Stimulated activated CD8-positive, alpha-beta memory T cell treated with anti-CD3 and anti-CD28 coated beads, Interleukin-12 subunit alpha, Interleukin-12 subunit beta, amount 100 ng/mL, for 24 hours (primary cell): ENCODE measurements around the gene CZIB.
"Not testable (repeated sequence)": the region's sequence is repeated elsewhere in the genome, so short reads cannot be mapped to it uniquely, and the experiment has no call there.

ENCODE experiments used
- DNase-seq: peaks from one replicate; pipeline ENCODE4 v3.0.0-alpha.2; 2020; ENCODE audit errors: extremely low read depth

CZIB gene

DNA sequence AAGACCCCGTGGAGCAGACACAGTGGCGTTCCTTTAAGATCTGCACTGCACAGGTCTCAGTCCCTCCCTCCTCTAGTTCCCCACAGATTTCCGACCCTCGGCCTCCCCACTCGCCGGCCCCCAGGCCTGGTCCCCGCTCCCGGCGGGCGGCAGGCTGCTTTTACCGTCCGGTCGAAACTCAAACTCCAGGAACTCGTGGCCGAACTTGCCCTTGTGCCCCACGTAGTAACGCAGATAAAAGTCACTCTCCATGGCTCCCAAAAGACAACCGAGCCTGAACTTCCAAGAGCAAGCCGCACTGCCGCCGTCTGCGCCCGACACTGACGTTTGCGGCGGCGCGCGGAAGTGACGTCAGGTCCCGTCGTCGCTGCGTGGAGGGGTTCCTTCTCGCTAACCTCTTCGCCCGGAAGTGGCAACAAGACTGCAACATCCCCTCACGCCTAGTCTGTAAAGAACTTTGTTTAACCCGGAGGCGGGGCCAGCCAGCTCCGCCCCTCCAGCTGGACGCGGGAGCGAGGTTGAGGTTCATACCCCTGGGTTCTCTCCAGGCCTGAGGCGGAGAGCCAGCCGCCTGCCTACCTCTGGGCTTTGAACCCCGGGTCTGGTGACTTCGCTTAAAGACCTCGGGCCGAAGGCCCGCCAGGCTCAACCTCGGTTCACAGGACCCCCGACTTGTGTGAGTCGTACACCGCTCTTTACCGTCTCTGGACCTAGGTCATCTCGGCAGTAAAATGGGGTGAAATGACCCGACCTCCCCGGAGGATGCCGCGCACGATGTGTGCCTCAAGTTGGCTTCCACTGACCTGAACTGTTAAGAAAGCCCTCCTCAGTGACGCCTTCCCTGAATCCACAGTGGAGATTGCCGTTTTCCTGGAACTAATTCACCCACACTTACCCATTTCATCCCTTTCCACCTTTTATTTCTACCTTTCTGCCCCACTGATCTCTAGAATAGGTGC lies 18.0 kb upstream of the CZIB start, which contains the start of gene MAGOH:
TSS of gene MAGOH (minus strand) at position 322 of the 959 bp plus-strand sequence. CDS start at position 252, 70 bp downstream.
- DNase-seq = peak; percentile 88

DNA sequence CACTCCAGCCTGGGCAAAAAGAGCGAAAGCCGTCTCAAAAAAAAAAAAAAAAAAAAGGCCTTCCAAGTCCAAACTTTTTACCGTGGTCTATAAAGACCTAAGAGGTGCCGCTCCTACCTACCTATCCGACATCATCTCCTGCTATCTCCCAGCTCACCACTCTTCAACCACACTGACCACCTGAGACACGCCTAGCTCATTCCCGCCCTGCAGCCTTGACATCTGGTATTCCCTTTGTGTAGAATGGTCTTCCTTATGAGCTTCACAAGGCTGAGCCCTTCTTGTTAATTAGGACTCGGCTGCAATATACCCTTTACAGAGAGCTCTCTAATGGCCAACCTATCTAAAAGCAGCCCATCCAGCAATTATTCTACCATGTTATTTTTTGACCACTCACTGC lies 17.2 kb upstream of the CZIB start:
- no peak for DNase-seq

DNA sequence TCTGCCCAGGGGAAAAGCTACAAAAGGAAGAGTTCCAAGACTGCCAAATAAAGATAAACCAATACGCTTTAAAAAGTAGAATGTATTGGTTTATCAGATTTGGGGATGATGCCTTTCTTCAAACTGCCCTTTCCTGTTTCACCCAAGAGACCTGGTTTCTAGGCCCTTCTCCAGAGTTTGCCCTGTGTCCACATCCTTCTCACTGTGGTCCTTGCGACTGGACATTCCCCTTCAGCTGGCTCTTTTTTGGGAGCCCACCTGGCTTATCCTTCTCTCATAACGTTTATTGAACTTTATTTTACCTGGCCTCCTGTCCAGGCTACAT lies 490 bp upstream of the CZIB start:
- DNase-seq = no peak

DNA sequence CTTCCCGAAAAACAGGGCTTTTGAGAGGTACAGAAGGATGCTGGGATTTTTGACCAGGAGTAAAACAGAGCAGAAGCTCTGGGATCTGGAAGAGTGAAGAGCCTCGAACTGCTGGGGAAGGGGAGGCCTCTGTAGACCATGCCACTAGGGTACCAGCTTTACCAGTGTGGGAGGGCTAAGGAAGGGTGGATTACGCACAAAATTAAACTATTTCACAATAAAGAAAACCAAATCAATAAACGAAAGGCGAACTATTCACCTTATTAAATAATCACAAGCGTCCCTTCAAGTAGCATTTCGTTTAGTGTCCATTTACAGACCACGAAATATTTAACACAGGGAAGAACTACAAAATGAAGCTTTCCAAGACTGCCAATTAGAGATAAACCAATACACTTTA lies 723 bp downstream of the CZIB start:
- no peak for DNase-seq

DNA sequence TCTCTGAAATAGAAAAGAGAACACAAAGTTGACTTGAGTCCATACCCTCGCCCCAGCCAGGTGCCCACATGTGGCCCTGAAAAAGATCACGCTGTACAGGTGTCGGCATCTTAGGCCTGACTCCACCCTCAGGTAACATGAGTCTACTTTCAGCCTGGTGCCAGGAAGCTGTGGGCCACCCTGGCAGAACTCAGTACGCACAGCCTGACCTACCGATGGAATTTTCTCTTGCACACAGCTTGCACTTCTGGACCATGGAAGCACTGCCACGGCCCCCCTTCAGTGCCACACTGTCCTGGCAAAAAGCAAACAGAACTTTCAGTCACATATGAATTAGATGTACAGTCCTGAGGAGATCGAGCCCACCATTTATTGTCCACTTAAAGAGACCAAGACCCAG lies 2.2 kb downstream of the CZIB start:
- no peak for DNase-seq

DNA sequence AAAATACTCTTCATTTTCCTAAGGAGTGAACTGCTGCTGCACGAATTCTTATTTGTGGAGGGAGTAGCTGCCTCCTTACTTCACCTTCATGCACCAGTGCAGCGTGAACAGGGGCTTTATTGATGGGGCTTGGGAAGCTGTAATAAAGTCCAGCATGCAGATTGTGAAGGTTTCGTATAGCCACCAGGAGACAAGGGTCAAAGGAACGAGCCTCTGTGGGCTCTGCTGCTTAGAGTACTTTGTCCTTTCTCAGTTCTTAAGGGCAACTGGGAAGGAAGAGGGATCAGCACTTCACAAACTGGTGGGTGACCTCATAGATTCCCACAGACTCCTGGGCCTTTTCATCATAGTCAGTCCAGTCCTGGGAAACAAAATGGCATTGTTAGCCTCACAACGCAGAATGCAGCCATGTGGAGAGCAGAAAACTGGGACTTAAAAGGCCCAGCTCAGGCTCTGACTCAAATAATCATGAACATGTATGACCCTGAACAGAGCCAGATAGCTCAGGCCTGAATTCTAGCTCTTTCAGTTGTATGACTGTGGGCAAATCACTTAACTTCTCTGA lies 6.0 kb downstream of the CZIB start:
- no peak for DNase-seq

DNA sequence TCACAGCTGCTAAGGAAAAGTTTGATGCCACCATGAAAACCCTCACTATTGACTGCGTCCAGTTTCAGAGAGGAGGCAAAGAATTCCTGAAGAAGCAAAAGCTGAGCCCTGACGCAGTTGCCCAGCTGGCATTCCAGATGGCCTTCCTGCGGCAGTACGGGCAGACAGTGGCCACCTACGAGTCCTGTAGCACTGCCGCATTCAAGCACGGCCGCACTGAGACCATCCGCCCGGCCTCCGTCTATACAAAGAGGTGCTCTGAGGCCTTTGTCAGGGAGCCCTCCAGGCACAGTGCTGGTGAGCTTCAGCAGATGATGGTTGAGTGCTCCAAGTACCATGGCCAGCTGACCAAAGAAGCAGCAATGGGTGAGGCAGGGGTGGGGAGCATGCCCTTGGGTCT lies 9.5 kb downstream of the CZIB start:
- DNase-seq = no peak

DNA sequence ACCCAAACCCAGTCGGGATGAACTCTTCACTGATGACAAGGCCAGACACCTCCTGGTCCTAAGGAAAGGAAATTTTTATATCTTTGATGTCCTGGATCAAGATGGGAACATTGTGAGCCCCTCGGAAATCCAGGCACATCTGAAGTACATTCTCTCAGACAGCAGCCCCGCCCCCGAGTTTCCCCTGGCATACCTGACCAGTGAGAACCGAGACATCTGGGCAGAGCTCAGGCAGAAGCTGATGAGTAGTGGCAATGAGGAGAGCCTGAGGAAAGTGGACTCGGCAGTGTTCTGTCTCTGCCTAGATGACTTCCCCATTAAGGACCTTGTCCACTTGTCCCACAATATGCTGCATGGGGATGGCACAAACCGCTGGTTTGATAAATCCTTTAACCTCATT lies 10.1 kb downstream of the CZIB start:
- no peak for DNase-seq

DNA sequence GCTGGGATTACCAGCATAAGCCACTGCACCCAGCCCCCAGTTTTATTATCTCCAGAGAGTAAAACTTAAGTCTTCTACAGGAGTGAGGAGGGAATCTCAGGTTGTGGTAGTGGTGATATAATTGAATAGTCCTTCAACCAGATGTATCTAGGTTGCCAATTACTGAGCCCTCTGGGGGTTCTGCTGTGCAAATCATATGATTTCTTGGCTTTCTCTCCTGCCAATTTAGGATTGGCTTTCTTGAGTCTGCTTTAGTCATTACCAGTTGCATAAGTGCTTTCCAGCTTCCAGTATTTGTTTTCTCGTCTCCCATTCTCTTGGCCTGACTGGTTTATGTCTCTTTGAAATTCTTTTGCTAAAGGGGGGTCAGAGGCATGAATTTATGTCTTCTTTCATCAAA lies 12.7 kb downstream of the CZIB start:
- DNase-seq = no peak

DNA sequence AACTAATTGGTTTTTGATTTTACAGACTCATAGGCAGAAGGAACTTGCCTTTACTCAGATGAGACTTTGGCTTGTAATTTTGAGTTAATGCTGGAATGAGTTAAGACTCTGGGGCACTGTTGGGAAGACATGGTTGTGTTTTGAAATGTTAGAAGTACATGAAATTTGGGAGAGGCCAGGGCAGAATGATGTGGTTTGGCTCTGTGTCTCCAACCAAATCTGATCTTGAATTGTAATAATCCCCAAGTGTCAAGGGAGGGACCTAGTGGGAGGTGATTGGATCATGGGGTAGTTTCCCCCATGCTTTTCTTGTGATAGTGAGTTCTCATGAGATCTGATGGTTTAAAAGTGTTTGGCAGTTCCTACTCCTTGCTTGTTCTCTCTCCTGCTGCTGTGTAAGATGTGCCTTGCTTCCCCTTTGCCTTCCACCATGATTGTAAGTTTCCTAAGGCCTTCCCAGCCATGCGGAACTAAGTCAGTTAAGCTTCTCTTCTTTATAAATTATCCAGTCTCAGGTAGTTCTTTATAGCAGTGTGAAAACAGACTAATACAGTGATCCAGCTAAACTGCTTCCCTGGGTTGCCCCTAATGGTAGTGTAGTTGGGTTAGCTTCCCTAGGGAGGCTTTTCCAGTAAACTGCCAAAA lies 13.6 kb downstream of the CZIB start:
- DNase-seq = no peak

DNA sequence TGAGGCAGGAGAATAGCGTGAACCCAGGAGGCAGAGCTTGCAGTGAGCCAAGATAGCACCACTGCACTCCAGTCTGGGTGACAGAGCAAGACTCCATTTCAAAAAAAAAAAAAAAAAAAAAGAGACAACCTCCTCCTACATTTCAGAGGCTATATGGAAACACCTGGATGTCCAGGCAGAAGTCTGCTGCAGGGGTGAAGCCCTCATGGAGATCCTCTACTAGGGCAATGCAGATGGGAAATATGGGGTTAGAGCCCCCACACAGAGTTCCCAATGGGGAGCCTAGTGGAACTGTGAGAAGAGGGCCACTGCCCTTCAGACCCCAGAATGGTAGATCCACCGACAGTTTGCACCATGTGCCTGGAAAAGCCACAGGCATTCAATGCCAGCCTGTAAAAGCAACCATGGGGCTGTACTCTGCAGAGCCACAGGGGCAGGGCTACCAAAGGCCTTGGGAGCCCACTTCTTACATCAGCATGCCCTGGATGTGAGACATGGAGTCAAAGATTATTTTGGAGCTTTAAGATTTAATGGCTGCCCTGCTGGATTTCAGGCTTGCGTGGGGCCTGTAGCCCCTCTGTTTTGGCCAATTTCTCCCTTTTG lies 14.2 kb downstream of the CZIB start:
- not testable (repeated sequence) for DNase-seq

DNA sequence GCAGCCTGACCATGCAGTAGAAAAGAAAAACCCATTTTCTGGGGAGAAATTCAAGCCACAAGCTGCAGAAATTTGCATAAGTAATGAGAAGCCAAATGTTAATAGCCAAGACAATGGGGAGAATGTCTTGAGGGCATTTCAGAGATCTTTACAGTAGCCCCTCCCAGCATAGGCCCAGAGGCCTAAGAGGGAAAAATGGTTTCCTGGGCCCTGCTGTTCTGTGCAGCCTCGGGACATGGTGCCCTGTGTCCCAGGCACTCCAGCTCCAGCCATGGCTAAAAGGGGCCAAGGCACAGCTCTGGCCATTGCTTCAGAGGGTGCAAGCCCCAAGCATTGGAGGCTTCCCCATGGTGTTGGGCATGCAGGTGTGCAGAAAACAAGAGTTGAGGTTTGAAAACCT lies 14.9 kb downstream of the CZIB start:
- DNase-seq = not testable (repeated sequence)

DNA sequence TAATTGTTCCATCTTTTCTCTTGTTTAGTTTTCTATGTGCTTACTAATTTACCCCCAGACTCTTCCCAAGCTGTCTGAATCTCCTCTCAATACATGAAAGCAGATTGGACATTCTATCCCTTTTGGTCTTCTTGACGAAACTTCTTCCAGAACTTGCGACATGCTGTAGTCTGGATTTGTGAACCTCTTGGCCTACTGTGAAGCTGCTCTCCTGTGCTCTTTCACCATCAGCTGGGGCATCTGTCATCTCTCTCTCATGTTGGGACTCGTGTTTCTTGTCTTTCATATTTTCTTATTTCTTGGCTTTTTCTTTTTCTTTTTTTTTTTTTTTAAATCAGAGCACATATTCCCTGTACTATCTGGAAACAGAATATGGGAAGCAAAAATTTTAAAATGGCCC lies 17.0 kb downstream of the CZIB start:
- no peak for DNase-seq

DNA sequence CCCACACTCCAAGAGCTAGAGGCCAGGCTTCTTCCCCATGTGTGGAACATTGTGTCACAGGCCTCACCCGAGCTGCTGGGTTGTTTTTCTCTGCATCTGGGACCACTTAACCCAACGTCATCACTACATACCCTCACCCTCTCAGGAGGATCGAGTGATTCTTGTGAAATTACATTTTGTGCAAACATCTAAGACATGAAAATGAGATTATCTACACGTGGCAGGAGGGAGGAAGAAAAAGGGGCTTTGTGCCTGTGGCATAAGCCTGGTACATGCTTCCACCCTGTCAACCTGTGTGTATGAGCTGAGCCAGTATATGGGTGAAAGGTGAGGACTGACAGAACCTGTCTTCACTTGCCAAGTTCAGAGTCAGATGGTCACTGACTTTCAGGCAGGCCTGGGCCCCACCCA lies 22.2 kb downstream of the CZIB start:
- DNase-seq = no peak

DNA sequence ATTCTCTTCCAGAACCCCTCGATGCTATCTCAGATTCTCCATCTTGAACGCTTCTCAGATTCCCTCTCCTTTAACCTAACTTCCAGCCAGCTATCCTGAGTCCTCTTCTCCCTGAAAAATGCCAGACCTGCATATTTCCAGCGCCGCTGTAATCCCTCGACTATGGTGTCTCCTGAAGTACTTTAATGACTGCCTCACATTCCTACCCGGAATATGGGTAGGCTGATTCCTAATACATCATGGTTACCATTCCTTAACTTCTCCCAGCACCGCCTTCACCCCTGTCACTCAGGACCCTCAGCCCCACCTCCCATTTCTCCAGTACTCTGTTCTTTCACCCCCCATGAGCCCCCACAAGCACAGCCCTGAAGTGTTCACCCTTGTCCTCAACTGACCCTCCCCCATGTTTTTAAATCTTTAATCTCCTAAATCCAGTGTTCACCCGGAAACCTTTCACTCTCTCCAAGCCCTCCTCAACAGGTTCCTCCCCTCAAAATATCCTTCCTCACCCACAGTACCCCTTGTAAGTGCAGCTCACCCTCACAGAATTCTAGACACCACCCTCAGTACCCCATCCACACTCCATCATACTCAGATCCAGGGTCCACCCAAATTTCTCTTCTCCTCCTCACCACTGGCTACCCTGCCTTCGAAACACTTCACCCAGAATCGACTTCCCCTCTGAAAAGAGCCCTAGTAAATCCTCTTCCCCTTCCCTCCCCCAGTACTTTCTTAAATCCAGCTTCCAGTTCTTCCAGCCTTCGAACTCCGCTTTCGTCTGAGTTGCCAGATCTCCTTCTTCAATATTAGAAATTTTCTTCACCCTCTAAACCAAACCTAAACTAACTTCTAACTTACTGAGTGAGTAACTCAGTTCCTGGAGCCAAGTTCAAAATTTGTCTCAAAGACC lies 22.9 kb downstream of the CZIB start:
- no peak for DNase-seq

DNA sequence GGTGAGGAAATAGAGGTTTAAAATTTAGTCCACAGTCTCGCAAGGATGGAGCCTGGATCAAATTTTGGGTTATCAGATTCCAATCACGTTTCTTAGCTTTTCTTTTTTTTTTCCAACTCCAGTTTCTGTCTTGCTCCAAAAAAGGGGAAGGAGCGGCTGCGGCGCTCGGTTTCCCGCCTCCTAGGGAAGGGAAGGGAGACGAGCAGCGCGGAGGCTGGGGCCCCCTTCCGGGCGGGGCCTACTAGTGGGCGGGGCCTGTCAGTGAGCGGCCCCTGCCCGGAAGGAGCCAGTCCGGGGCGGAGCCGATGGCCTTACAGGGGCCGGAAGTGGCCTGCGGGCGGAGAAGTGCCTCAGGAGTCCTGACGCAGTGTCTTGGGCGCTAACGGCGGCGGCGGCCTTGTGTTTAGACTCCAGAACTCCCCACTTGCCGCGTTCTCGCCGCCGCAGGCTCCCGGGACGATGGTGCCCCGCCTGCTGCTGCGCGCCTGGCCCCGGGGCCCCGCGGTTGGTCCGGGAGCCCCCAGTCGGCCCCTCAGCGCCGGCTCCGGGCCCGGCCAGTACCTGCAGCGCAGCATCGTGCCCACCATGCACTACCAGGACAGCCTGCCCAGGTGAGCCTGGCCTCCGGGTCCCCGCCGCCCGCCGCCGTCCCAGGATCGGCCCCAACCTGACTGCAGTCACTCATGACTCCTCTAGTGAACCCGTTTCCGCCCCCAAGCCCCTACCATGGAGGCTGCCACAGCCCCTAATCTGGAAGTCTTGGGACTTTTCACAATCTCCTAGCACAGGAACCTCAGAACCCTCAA lies 23.7 kb downstream of the CZIB start, which contains the start of gene CPT2:
TSS of gene CPT2 (plus strand) at position 340 of the 806 bp plus-strand sequence. CDS start at position 460, 120 bp downstream.
- DNase-seq = peak; percentile 85

DNA sequence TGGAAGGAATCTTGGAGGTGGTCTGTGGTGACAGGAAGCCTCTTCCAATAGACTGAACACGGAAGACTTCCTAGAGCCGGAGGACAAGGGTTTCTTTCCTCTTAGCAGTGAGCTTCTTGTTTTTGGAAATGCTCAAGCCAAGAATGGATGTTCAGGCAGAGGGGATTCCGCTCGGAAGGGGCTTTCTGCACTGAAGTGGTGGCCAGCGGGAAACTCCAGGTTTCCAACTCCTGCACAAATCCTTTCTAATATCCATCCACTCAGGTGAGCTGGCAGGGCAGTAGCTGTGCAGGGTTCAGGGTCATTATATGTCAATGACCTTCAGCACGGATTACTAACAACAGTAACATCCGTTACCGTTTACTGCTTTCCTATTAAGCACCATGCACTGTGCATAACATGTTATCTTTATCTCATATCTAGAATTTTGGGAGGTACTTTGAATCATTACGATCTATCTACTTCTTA lies 24.4 kb downstream of the CZIB start:
- no peak for DNase-seq

DNA sequence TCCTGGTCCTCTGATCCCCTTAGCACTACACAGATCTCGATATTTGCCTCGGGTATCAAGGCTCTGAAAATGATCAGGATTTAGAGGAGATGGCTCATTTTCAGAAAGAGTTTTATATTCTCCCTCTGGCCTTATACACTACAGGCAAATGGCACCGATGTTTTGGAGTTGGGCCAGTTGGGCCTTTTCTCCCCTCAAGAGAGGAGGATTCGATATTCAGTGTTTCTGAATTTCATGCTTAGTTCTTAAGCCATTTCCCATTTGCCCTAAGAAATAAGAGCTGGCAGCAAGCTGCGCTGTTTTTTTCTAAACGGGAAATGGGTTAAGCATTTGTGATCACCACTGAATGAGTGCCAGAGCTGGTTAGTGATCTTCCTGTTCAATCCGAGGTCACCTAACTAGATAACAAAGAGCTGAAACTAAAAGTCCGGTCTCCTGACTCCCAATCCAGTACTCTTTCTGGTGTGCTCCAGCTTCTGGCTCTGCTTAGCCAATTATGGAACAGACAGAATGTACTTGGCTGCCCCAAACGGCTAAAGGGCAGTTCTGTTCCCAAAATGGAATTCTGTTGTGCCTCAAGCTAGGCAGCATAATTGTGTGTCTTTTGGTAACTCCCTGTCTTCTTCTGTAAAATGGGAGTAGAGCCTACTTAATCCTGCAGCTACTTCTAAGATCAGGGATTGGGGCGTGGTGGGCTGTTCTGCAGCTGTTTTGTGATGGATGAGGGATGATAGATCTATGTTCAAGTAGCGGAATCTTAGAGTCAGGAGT lies 25.0 kb downstream of the CZIB start:
- no peak for DNase-seq

DNA sequence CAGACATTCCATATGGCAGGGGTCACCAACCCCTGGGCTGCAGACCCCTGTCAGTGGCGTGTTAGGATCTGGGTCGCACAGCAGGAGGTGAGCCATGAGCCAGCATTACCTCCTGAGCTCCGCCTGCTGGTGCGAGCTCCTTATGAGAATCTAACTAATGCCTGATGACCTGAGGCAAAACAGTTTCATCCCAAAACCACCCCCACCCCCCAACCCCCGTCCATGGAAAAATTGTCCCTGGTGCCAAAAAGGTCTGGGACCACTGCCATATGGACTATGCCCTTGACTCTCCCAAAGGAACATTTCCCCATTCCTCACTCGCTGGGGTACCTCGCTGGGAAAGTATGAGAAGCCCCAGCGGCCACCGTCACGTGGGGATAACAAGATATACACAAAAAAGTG lies 30.2 kb downstream of the CZIB start:
- DNase-seq = no peak

DNA sequence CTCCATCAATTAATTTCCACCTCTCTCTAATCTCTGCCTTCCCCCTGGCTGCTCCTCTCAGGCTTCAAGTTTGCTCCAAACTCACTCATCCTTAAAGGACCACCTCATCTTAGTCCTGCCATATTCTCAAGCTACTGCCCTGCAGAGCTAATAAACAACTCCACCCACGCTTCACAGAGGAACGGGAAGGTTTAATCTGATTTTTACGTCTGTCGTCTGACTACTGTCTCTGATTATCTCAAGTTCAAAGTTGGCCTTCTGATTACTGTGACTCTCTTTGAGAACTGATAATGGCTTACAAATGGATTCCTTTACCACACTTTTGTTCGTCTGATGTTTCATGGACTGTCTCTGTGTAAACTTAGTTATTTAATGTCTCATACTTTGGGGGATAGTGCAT lies 31.4 kb downstream of the CZIB start:
- DNase-seq = no peak
